ENCODE data around the gene RSAD2. TPM values are rescaled to one million over a fixed set of nuclear protein-coding genes. Genes with fewer than 3 reads are reported as not detected.

Gene RSAD2
- total and polyA plus RNA-seq, 2 donors (not counting 1 experiment from before 2014, with no cell fraction given), result 0.81 to 1.5 TPM

DNA sequence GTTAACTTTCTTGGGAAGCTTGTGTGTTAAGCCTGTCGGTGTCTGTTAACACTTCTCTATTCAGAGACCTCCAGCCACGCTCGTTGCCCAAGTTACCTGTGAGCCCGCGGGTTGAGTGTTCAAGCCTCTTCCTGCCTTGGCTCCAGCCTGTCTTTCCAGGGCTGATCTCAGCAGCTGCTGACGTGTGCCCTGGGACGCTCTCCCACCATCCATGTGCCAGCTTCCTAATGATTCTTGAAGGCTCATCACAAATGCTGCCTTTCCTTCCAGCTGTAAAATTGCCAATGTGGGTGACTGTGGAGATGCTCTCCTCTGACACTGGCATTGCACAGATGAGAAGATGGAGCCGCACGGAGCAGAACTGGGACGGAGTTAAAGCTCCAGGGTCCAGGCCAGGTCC, 45.7 kb downstream of the RSAD2 start:
- H3K27me3 Mint-ChIP-seq, result peaks cover 8% of the 10 kb centered on the region
- Histone ChIP-seq H3K27ac (ENCODE audit: low read length in 2 of 2) (no peak overlapping the region), H3K4me3 (ENCODE audit: control extremely low read depth in 1 of 5, extremely low read depth in 1 of 5, insufficient read depth in 1 of 5, low read depth in 2 of 5, low read length in 4 of 5) (no peak overlapping the region), H3K4me2 (replicated peaks; ENCODE audit: low read depth, low read length, poor library complexity, severe bottlenecking) (no peak overlapping the region), H3K9me3 (ENCODE audit: control extremely low read depth in 1 of 3, control insufficient read depth in 2 of 3, insufficient read depth in 1 of 3, low read length in 2 of 3) (peaks cover 0 to 14% (median 0%) of the 10 kb centered on the region in 3 donors), H3K9ac (ENCODE audit: low read length) (no peak overlapping the region), H3K4me1 (ENCODE audit: control insufficient read depth in 2 of 2, insufficient read depth in 2 of 2, low read length in 2 of 2) (peaks cover 0 to 9% of the 10 kb centered on the region in 2 donors), H3K79me2 (ENCODE audit: control insufficient read depth, insufficient read depth, low read length) (peaks cover 4% of the 10 kb centered on the region), H2AFZ (ENCODE audit: insufficient read depth, low read depth, low read length, poor library complexity, severe bottlenecking) (no peak overlapping the region), H3K27me3 (replicated peaks in 1 of 4; ENCODE audit: control extremely low read depth in 1 of 4, control insufficient read depth in 3 of 4, insufficient read depth in 4 of 4, low read length in 3 of 4) (peaks cover 0 to 5% (median under 1%) of the 10 kb centered on the region in 4 experiments), H3K36me3 (replicated peaks in 1 of 2; ENCODE audit: control extremely low read depth in 1 of 2, control insufficient read depth in 1 of 2, extremely low read depth in 1 of 2, insufficient read depth in 2 of 2, low read length in 1 of 2) (no peaks in the 10 kb centered on the region), H4K20me1 (ENCODE audit: control insufficient read depth, insufficient read depth, low read length, poor library complexity, severe bottlenecking) (no peaks in the 10 kb centered on the region)
- ATAC-seq (ENCODE audit: low read depth) (no peak), DNase-seq (no peak)
- ChIA-PET CTCF (no interaction called here), POLR2A (no interaction called here)
- intact Hi-C loops (cut with micrococcal nuclease), result no loop called here
- TF ChIP-seq, protein P1, sequence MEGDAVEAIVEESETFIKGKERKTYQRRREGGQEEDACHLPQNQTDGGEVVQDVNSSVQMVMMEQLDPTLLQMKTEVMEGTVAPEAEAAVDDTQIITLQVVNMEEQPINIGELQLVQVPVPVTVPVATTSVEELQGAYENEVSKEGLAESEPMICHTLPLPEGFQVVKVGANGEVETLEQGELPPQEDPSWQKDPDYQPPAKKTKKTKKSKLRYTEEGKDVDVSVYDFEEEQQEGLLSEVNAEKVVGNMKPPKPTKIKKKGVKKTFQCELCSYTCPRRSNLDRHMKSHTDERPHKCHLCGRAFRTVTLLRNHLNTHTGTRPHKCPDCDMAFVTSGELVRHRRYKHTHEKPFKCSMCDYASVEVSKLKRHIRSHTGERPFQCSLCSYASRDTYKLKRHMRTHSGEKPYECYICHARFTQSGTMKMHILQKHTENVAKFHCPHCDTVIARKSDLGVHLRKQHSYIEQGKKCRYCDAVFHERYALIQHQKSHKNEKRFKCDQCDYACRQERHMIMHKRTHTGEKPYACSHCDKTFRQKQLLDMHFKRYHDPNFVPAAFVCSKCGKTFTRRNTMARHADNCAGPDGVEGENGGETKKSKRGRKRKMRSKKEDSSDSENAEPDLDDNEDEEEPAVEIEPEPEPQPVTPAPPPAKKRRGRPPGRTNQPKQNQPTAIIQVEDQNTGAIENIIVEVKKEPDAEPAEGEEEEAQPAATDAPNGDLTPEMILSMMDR (IDR thresholded peaks at IDR 0.05), result no peak
- no peak for TF ChIP-seq EZH2 (IDR thresholded peaks at IDR 0.05; ENCODE audit: borderline replicate concordance, insufficient read depth, low read depth, low read length, poor library complexity, severe bottlenecking)
- no peak overlapping the region for H3K27ac Mint-ChIP-seq
- H3K4me3 Mint-ChIP-seq, result no peak overlapping the region
- peaks cover 14% of the 10 kb centered on the region for H3K4me1 Mint-ChIP-seq
- WGBS (ENCODE audit: insufficient coverage), result 87% methylated on average over 10 of the region's 10 CpGs
- H3K9me3 Mint-ChIP-seq (ENCODE audit: insufficient read depth), result peaks cover 2% of the 10 kb centered on the region

GRCh38 chr2:6924101-6924923, 46.7 kb downstream of the RSAD2 start:
- no peak for ATAC-seq (ENCODE audit: low read depth)

More at GRCh38 chr2:6924101-6924923, 46.7 kb downstream of the RSAD2 start:
- Histone ChIP-seq H3K27me3 (replicated peaks in 1 of 4; ENCODE audit: control extremely low read depth in 1 of 4, control insufficient read depth in 3 of 4, insufficient read depth in 4 of 4, low read length in 3 of 4) (no peaks in the 10 kb centered on the region), H3K27ac (ENCODE audit: low read length in 2 of 2) (no peak overlapping the region), H3K9me3 (ENCODE audit: control extremely low read depth in 1 of 3, control insufficient read depth in 2 of 3, insufficient read depth in 1 of 3, low read length in 2 of 3) (peaks cover 0 to 10% (median 0%) of the 10 kb centered on the region in 3 donors), H2AFZ (ENCODE audit: insufficient read depth, low read depth, low read length, poor library complexity, severe bottlenecking) (peak overlapping the region; percentile 28), H3K4me1 (ENCODE audit: control insufficient read depth in 2 of 2, insufficient read depth in 2 of 2, low read length in 2 of 2) (peaks cover 0 to 4% of the 10 kb centered on the region in 2 donors), H4K20me1 (ENCODE audit: control insufficient read depth, insufficient read depth, low read length, poor library complexity, severe bottlenecking) (no peaks in the 10 kb centered on the region), H3K36me3 (replicated peaks in 1 of 2; ENCODE audit: control extremely low read depth in 1 of 2, control insufficient read depth in 1 of 2, extremely low read depth in 1 of 2, insufficient read depth in 2 of 2, low read length in 1 of 2) (no peaks in the 10 kb centered on the region), H3K79me2 (ENCODE audit: control insufficient read depth, insufficient read depth, low read length) (peaks cover 4% of the 10 kb centered on the region), H3K9ac (ENCODE audit: low read length) (no peak overlapping the region), H3K4me3 (ENCODE audit: control extremely low read depth in 1 of 5, extremely low read depth in 1 of 5, insufficient read depth in 1 of 5, low read depth in 2 of 5, low read length in 4 of 5) (no peak overlapping the region), H3K4me2 (replicated peaks; ENCODE audit: low read depth, low read length, poor library complexity, severe bottlenecking) (no peak overlapping the region)
- H3K27ac Mint-ChIP-seq, result no peak overlapping the region
- H3K4me3 Mint-ChIP-seq, result no peak overlapping the region
- no peak for DNase-seq
- ChIA-PET POLR2A (no interaction called here), CTCF (no interaction called here)
- H3K9me3 Mint-ChIP-seq (ENCODE audit: insufficient read depth), result peaks cover 4% of the 10 kb centered on the region
- intact Hi-C loops (cut with micrococcal nuclease), result no loop called here
- peaks cover 2% of the 10 kb centered on the region for H3K27me3 Mint-ChIP-seq
- TF ChIP-seq, protein P1 (IDR thresholded peaks at IDR 0.05), result no peak
- no peak for TF ChIP-seq EZH2 (IDR thresholded peaks at IDR 0.05; ENCODE audit: borderline replicate concordance, insufficient read depth, low read depth, low read length, poor library complexity, severe bottlenecking)
- peaks cover 12% of the 10 kb centered on the region for H3K4me1 Mint-ChIP-seq
- WGBS (ENCODE audit: insufficient coverage), result 93% methylated on average over 19 of the region's 19 CpGs
